GM12891 (cell line): ENCODE results near the gene EXOSC1. TPM values are rescaled to one million over a fixed set of nuclear protein-coding genes. Genes with fewer than 3 reads are reported as not detected.

Experiments used
- DNase-seq: peaks from one replicate; pipeline ENCODE4 v3.0.0; 2011; ENCODE audit warnings: low spot score; ENCODE audit not compliant: insufficient read length
- FAIRE-seq: peaks from 2 replicates; lab custom pipeline; 2011; peaks lifted over from hg19 to GRCh38; lab: Jason Lieb, UNC
- PAX5 ChIP-seq: IDR thresholded peaks from 2 replicates; pipeline ENCODE4 v1.6.1; 2011; ENCODE audit warnings: low read length, moderate library complexity, mild to moderate bottlenecking; ENCODE audit not compliant: insufficient read depth, severe bottlenecking
- POLR2A ChIP-seq: IDR thresholded peaks from 2 replicates; pipeline ENCODE4 v1.6.1; 2011; ENCODE audit warnings: low read depth, low read length, control low read depth
- POLR2AphosphoS5 ChIP-seq: IDR thresholded peaks from 2 replicates; pipeline ENCODE4 v1.6.1; 2011; ENCODE audit warnings: low read depth, low read length, control low read depth
- POU2F2 ChIP-seq: IDR thresholded peaks from 2 replicates; pipeline ENCODE4 v1.6.1; 2011; ENCODE audit warnings: low read depth, mild to moderate bottlenecking, control low read depth, low read length, moderate library complexity
- SPI1 ChIP-seq: IDR thresholded peaks from 2 replicates; pipeline ENCODE4 v1.6.1; 2011; ENCODE audit warnings: low read depth, low read length, control low read depth
- TAF1 ChIP-seq: IDR thresholded peaks from 2 replicates; pipeline ENCODE4 v1.6.1; 2011; ENCODE audit warnings: low read depth, low read length, control low read depth
- polyA plus RNA-seq: library from polyadenylated mRNA; unstranded; fragments of >200 nt; gene quantifications from one replicate; pipeline ENCODE4 v1.2.1, GENCODE V29; 2012; ENCODE audit warnings: low read depth, missing spikeins, inconsistent platforms; ENCODE audit not compliant: missing spikeins

EXOSC1 gene
- polyA plus RNA-seq = 64.3 TPM

DNA sequence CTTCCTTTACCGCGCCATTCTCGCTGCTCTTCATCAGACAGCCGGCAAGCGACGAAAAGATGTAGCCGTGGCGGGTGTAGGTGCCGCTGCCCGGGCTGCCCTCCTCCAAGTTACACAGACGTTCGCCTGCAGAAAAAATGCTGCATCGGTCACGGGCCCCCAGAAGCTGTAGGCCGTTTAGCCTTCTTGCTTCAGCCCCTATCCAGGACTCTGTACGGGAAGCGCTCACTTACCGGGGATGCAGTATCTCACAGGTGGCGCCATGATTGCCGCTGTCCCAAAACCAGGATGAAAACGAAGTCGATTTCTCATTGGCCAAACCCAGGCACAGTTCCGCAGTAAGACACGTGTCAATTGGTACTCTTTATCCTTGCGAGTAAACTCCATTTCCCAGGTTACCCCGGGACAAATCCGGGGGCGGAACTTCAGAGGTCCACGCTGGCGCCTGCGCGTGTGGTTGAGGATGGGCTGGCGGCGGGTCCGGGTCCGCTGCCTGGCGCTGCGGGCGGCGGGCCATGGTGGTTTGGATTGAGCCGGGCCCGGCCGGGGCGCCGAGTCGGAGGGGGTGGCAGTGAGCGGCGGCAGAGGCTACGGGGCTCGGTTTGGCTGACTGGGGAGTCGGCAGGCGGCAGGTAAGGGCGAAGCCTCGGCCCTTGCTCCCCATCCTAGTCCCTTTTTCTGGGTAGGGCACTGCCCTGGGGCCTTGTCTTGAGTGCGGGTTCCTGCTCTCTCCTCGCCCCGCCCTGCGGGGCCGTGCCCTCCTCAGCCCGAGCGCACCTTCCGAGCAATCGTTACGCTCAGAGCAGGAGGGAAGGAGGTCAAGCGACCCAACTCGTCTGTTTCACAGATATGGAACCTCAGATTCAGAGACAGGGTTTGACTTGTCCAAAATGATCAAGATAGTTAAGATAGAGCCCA is at the start of gene EXOSC1, which contains the start of gene ZDHHC16:
Gene EXOSC1, minus strand, starts transcription at position 285 of the 918 bp plus-strand sequence. Its CDS starts 21 bp downstream, at position 264.
Gene ZDHHC16, plus strand, starts transcription at position 454 of the 918 bp plus-strand sequence. CDS start 5,501 bp downstream, outside the sequence.
- DNase-seq = peak; percentile 95
- TF ChIP-seq SPI1 (peak; percentile 61), POLR2AphosphoS5 (peak; percentile 80), POLR2A (peak; percentile 83), PAX5 (no peak), POU2F2 (no peak; the same call in 1 of the 2 replicates), TAF1 (peak; percentile 90)
- peak; percentile 98 for FAIRE-seq

DNA sequence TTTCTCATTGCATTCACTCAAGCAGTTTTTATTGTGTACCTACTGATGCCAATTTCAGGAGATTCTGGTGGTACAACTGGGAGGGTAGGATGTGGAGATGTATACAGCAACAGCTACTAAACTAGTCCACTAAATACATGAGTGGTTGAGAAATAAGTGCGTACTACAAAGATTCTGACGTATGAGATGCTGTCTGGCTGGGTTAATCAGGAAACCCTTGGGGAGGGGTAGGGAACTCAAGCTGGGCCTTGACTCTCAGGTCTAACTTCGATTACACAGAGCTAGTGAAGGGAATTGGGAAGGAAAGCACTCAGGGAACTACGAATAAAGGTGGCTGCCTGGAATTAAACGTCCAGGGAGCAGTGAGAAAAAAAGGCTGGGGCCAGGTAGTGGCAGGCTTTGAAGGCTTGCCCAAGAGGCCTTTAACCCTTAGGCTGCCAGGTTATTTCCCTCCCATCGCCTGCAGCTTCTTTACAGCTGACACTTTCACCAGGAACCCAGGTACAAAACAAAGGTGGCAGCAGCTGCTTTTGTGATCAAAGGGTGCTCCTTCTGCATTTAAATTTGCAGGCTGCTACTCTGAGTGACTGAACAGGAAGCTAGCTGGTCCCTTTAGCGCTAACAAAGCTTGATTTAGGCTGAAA is 49.2 kb upstream of the EXOSC1 start:
- DNase-seq (no peak), FAIRE-seq (no peak)
- TF ChIP-seq POLR2AphosphoS5 (no peak), SPI1 (no peak), PAX5 (no peak), POLR2A (no peak), TAF1 (no peak), POU2F2 (no peak)

DNA sequence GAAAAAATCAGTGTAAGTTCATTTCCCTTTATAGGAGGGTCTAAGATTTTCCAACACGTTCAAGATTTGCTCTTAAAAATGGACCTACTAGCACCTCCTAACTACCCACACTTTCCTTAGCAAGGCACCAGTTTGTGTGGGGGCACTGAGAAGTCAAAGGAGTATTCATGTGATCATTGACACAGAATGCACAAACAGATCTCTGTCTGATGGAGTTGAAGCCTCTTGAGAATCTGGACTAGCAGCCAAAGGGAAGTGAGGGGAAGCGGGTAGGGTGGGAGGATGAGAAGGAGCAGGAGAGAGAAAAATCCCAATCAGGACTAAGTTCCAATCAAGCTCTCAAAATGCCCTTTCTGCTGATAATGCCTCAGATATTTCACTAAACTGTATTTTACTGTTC is 48.3 kb upstream of the EXOSC1 start:
- no peak for DNase-seq
- TF ChIP-seq SPI1 = no peak
- TF ChIP-seq POU2F2 = no peak
- no peak for FAIRE-seq

DNA sequence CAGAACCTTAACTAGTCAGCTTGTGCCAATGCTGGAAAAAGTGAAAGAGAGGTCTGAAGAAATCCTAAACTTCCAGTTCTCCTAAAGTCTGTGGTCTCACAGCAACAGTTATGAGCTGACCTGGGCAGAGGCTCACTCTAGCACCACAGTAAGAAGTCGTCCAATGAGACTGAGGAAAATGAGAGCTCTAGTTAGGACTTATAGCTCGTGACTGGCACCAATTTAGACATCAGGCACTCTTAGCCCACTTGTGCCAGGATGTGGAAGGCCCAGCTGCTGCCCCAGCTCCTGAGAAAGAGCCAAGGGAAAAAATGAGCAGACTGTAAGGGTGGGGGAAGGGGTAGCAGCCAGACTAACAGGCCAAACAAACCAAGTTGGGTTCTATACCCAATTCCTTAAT is 44.8 kb upstream of the EXOSC1 start:
- TF ChIP-seq POLR2AphosphoS5 (no peak), POLR2A (no peak), SPI1 (no peak), PAX5 (no peak), TAF1 (no peak), POU2F2 (no peak)
- DNase-seq (no peak), FAIRE-seq (no peak)

DNA sequence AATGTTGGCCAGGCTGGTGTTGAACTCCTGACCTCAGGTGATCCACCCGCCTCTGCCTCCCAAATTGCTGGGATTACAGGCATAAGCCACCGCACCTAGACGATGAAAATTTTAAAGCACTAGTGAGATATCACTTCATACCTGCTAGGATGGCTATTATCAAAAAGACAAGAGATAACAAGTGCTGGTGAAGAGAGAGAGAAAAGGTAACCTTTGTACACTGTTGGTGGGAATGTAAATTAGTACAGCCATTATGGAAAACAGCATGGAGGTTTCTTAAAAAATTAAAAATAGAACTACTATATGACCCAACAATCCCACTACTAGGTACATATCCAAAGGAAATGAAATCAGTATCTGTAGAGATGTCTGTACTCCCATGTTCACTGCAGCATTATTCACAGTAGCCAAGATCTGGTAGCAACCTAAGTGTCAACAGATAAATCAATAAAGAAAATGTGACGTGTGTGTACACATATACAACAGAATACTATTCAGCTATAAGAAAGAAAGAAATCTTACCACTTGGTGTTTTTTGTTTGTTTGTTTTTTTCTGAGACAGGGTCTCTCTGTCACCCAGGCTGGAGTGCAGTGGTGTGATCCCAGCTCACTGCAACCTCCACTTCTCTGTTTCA is 40.0 kb upstream of the EXOSC1 start:
- no peak for FAIRE-seq
- no peak for DNase-seq
- TF ChIP-seq SPI1 (no peak), PAX5 (no peak), POLR2A (no peak), POLR2AphosphoS5 (no peak), POU2F2 (no peak), TAF1 (no peak)

DNA sequence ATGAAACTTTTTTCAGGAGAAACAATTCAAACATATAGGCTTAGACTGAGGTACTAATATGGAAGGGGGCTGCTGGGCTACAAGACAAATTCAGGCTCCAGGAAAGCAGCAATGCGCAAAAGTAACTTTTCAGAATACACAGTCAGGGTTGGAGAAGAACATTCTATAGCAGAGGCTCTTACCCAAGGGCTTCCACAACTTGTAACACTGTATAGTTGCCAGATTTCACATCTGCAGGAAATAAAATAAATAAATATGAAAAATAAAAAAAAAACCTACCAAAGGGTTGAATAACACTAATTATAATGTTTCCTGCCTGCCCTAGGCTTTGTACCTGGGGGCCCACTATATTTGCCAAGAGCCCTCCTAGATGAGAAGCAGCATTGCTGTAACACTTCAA is 38.1 kb upstream of the EXOSC1 start:
- FAIRE-seq = no peak
- no peak for TF ChIP-seq POLR2A
- TF ChIP-seq POLR2AphosphoS5 = no peak
- TF ChIP-seq TAF1 = no peak
- TF ChIP-seq SPI1 = no peak
- TF ChIP-seq POU2F2 = no peak
- no peak for TF ChIP-seq PAX5
- no peak for DNase-seq

GRCh38 chr10:97483506-97483905 is 37.7 kb upstream of the EXOSC1 start:
- FAIRE-seq (no peak), DNase-seq (no peak)
- TF ChIP-seq POLR2A (no peak), TAF1 (no peak), POLR2AphosphoS5 (no peak), SPI1 (no peak), PAX5 (no peak), POU2F2 (no peak)

DNA sequence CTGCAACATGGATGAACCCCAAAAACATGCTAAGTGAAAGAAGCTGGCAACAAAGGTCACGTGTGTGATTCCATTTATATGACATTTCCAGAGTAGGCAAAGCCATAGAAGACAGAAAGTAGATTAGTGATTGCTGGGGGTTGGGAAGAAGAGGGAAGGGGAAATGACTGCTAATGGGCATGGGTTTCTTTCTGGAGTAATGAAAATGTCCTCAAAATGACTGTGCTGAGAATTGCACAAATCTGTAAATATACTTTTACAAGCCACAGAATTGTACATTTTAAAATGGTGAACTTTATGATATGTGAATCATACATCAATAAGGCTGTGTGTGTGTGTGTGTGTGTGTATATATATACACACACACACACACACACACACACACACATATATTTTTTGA is 36.6 kb upstream of the EXOSC1 start:
- no peak for DNase-seq
- no peak for TF ChIP-seq TAF1
- no peak for TF ChIP-seq POU2F2
- no peak for TF ChIP-seq POLR2A
- TF ChIP-seq POLR2AphosphoS5 = no peak
- TF ChIP-seq PAX5 = no peak
- TF ChIP-seq SPI1 = no peak
- no peak for FAIRE-seq

- TF ChIP-seq POLR2A (no peak), POLR2AphosphoS5 (no peak), TAF1 (no peak), PAX5 (no peak), SPI1 (no peak), POU2F2 (no peak)
- DNase-seq (no peak), FAIRE-seq (no peak)
These were observed 35.3 kb upstream of the EXOSC1 start for GRCh38 chr10:97481071-97481470.
